HEK293 (cell line): ENCODE measurements around the gene IRAK2.

Source experiments
- CTCF ChIA-PET: fragments of 350-600 bp; formaldehyde crosslinking; extraction: SDS; loops from one replicate; lab custom pipeline; 2021; ENCODE audit warnings: antibody characterized with exemption; lab: Yijun Ruan, JAX
- POLR2A ChIA-PET: fragments of 300-600 bp; formaldehyde crosslinking; extraction: SDS; loops from one replicate; lab custom pipeline; 2020; ENCODE audit warnings: antibody characterized with exemption, inconsistent platforms; lab: Yijun Ruan, JAX
- H3K27ac ChIP-seq: fragments of 200-500 bp; sonication (Bioruptor generic); 2 replicates; pipeline ENCODE4 v1.5.1; 2014; ENCODE audit warnings: low read depth, low read length, control low read depth, inconsistent platforms; ENCODE audit errors: extremely low read depth
- H3K36me3 ChIP-seq, 2 experiments: fragments of 200-500 bp in 1 of 2; sonication (Bioruptor generic) in 1 of 2; 1 replicate in 1 of 2; 2 replicates in 1 of 2; pipeline ENCODE4 v1.5.1; 2014 to 2017; ENCODE audit warnings: inconsistent platforms in 2 of 2, low read length in 2 of 2; ENCODE audit not compliant: control insufficient read depth in 2 of 2, insufficient read depth in 1 of 2
- H3K4me1 ChIP-seq: fragments of 200-500 bp; sonication (Bioruptor generic); 2 replicates; pipeline ENCODE4 v1.5.1; 2014; ENCODE audit warnings: mild to moderate bottlenecking, low read length, inconsistent platforms; ENCODE audit not compliant: control insufficient read depth, insufficient read depth
- H3K4me3 ChIP-seq: 2 replicates; pipeline ENCODE4 v1.5.1; 2011; ENCODE audit warnings: low read depth, mild to moderate bottlenecking, control low read depth, low read length, moderate library complexity
- H3K9me3 ChIP-seq: fragments of 200-500 bp; sonication (Bioruptor generic); 2 replicates; pipeline ENCODE4 v1.5.1; 2014; ENCODE audit warnings: low read depth, low read length, inconsistent platforms; ENCODE audit not compliant: control insufficient read depth, insufficient read depth
- EGR2 ChIP-seq: fragments of 450-650 bp; formaldehyde crosslinking; IDR thresholded peaks from 2 replicates; pipeline ENCODE4 v1.5.1; 2016; ENCODE audit warnings: low read depth, missing biosample characterization, missing genetic modification characterization
- GFI1B ChIP-seq: fragments of 450-650 bp; formaldehyde crosslinking; IDR thresholded peaks from 2 replicates; pipeline ENCODE4 v1.5.1; 2016; ENCODE audit warnings: missing biosample characterization, missing genetic modification characterization
- GLI4 ChIP-seq: fragments of 450-650 bp; formaldehyde crosslinking; IDR thresholded peaks from 2 replicates; pipeline ENCODE4 v1.5.1; 2016; ENCODE audit warnings: missing biosample characterization, missing genetic modification characterization
- GLIS2 ChIP-seq: fragments of 450-650 bp; formaldehyde crosslinking; IDR thresholded peaks from 2 replicates; pipeline ENCODE4 v1.5.1; 2016; ENCODE audit warnings: missing biosample characterization, missing genetic modification characterization
- KLF8 ChIP-seq: fragments of 450-650 bp; formaldehyde crosslinking; IDR thresholded peaks from 2 replicates; pipeline ENCODE4 v1.5.1; 2016; ENCODE audit warnings: missing biosample characterization, missing genetic modification characterization
- PRDM1 ChIP-seq: fragments of 450-650 bp; formaldehyde crosslinking; IDR thresholded peaks from 2 replicates; pipeline ENCODE4; 2016; ENCODE audit warnings: missing biosample characterization, missing genetic modification characterization
- SETDB1 ChIP-seq: IDR thresholded peaks from one replicate; pipeline ENCODE4 v1.6.1; 2017; ENCODE audit warnings: mild to moderate bottlenecking, low read length, moderate library complexity, mixed read lengths; ENCODE audit not compliant: insufficient read length
- ZBTB21 ChIP-seq: fragments of 450-650 bp; formaldehyde crosslinking; IDR thresholded peaks from 2 replicates; pipeline ENCODE4 v1.5.1; 2017; ENCODE audit warnings: missing biosample characterization, missing genetic modification characterization
- ZNF23 ChIP-seq: fragments of 450-650 bp; formaldehyde crosslinking; IDR thresholded peaks from 2 replicates; pipeline ENCODE4 v1.5.1; 2016; ENCODE audit warnings: missing biosample characterization, missing genetic modification characterization, borderline replicate concordance
- ZNF48 ChIP-seq: fragments of 450-650 bp; formaldehyde crosslinking; IDR thresholded peaks from 2 replicates; pipeline ENCODE4 v1.5.1; 2016; ENCODE audit warnings: missing biosample characterization, missing genetic modification characterization
- ZNF488 ChIP-seq: fragments of 450-650 bp; formaldehyde crosslinking; IDR thresholded peaks from 2 replicates; pipeline ENCODE4 v1.5.1; 2016; ENCODE audit warnings: missing biosample characterization, missing genetic modification characterization
- ZNF529 ChIP-seq: fragments of 450-650 bp; formaldehyde crosslinking; IDR thresholded peaks from 2 replicates; pipeline ENCODE4 v1.5.1; 2017; ENCODE audit warnings: missing genetic modification characterization, missing biosample characterization; ENCODE audit not compliant: insufficient replicate concordance
- ZNF585B ChIP-seq: fragments of 450-650 bp; formaldehyde crosslinking; IDR thresholded peaks from 2 replicates; pipeline ENCODE4 v1.5.1; 2016; ENCODE audit warnings: missing biosample characterization, missing genetic modification characterization
- ZNF645 ChIP-seq: fragments of 450-650 bp; formaldehyde crosslinking; IDR thresholded peaks from 2 replicates; pipeline ENCODE4; 2016; ENCODE audit warnings: missing biosample characterization, missing genetic modification characterization
- ZNF747 ChIP-seq: fragments of 450-650 bp; formaldehyde crosslinking; IDR thresholded peaks from 2 replicates; pipeline ENCODE4 v1.5.1; 2016; ENCODE audit warnings: missing biosample characterization, missing genetic modification characterization
- TF ChIP-seq, protein P1 (sequence below): fragments of 450-650 bp; IDR thresholded peaks from 2 replicates; pipeline ENCODE4 v1.5.1; 2018; ENCODE audit warnings: missing biosample characterization, missing genetic modification characterization
- TF ChIP-seq, protein P2 (sequence below): fragments of 450-650 bp; formaldehyde crosslinking; IDR thresholded peaks from 2 replicates; pipeline ENCODE4 v1.5.1; 2016; ENCODE audit warnings: missing biosample characterization, missing genetic modification characterization

IRAK2 gene

GRCh38 chr3:10217359-10217758 lies 52.6 kb downstream of the IRAK2 start:
- TF ChIP-seq, protein P1, sequence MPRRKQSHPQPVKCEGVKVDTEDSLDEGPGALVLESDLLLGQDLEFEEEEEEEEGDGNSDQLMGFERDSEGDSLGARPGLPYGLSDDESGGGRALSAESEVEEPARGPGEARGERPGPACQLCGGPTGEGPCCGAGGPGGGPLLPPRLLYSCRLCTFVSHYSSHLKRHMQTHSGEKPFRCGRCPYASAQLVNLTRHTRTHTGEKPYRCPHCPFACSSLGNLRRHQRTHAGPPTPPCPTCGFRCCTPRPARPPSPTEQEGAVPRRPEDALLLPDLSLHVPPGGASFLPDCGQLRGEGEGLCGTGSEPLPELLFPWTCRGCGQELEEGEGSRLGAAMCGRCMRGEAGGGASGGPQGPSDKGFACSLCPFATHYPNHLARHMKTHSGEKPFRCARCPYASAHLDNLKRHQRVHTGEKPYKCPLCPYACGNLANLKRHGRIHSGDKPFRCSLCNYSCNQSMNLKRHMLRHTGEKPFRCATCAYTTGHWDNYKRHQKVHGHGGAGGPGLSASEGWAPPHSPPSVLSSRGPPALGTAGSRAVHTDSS (tag by site-specific recombination): no peak
- TF ChIP-seq SETDB1: peak; percentile 66
- no peak for TF ChIP-seq PRDM1 (tag by site-specific recombination)
- TF ChIP-seq, all 188 proteins: peak for 1
- ChIA-PET CTCF (no interaction called here), POLR2A (no interaction called here)
- no peaks in the 10 kb centered on the region for H3K9me3 ChIP-seq
- no peak overlapping the region for H3K4me3 ChIP-seq
- no peak overlapping the region for H3K27ac ChIP-seq
- peaks cover 0 to 10% of the 10 kb centered on the region in 2 experiments; a peak in 2 of 3 replicates for H3K36me3 ChIP-seq
- H3K4me1 ChIP-seq: no peaks in the 10 kb centered on the region

GRCh38 chr3:10219737-10220136 lies 55.0 kb downstream of the IRAK2 start:
- CTCF ChIA-PET: no interaction called here
- TF ChIP-seq KLF8 (no peak), ZNF529 (tag by site-specific recombination) (no peak), ZNF488 (tag by site-specific recombination) (no peak), ZNF585B (tag by site-specific recombination) (no peak), ZNF23 (no peak), GLIS2 (tag by site-specific recombination) (no peak), ZBTB21 (tag by site-specific recombination) (no peak), ZNF48 (tag by site-specific recombination) (no peak), ZNF747 (no peak), GFI1B (tag by site-specific recombination) (no peak)
- TF ChIP-seq, protein P2, sequence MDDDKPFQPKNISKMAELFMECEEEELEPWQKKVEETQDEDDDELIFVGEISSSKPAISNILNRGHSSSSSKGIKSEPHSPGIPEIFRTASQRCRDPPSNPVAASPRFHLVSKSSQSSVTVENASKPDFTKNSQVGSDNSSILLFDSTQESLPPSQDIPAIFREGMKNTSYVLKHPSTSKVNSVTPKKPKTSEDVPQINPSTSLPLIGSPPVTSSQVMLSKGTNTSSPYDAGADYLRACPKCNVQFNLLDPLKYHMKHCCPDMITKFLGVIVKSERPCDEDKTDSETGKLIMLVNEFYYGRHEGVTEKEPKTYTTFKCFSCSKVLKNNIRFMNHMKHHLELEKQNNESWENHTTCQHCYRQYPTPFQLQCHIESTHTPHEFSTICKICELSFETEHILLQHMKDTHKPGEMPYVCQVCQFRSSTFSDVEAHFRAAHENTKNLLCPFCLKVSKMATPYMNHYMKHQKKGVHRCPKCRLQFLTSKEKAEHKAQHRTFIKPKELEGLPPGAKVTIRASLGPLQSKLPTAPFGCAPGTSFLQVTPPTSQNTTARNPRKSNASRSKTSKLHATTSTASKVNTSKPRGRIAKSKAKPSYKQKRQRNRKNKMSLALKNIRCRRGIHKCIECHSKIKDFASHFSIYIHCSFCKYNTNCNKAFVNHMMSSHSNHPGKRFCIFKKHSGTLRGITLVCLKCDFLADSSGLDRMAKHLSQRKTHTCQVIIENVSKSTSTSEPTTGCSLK: no peak
- TF ChIP-seq, all 188 proteins: peak for 0
- Histone ChIP-seq H3K9me3 (no peaks in the 10 kb centered on the region), H3K27ac (no peak overlapping the region), H3K4me1 (no peaks in the 10 kb centered on the region), H3K4me3 (no peak overlapping the region), H3K36me3 (peaks cover 0 to 19% of the 10 kb centered on the region in 2 experiments; a peak in 2 of 3 replicates)
- POLR2A ChIA-PET: no interaction called here

GRCh38 chr3:10223676-10224639 lies 59.2 kb downstream of the IRAK2 start:
- POLR2A ChIA-PET: interaction anchor here (0.6 kb wide), 1 partner anchor 173 kb away, joined by 6 read pairs; no protein-coding TSS in a partner anchor
- Histone ChIP-seq H3K4me1 (no peaks in the 10 kb centered on the region), H3K4me3 (no peak overlapping the region), H3K9me3 (no peaks in the 10 kb centered on the region), H3K27ac (no peak overlapping the region)
- no peak for TF ChIP-seq ZNF48 (tag by site-specific recombination)
- peak; percentile 5; the same call in 1 of the 2 replicates for TF ChIP-seq EGR2
- no peak for TF ChIP-seq GLI4 (tag by site-specific recombination)
- no peak for TF ChIP-seq ZNF645 (tag by site-specific recombination)
- TF ChIP-seq, all 188 proteins: peak for 1
- H3K36me3 ChIP-seq: peaks cover 0 to 9% of the 10 kb centered on the region in 2 experiments; a peak in 2 of 3 replicates
- CTCF ChIA-PET: interaction anchor here (0.8 kb wide), 1 partner anchor 31 kb away, joined by 3 read pairs; no protein-coding TSS in a partner anchor
